GM06990 (cell line): ENCODE results near the gene ZNF398.

Source experiments
- DNase-seq: peaks from one replicate; pipeline ENCODE4 v3.0.0-alpha.2; 2011; ENCODE audit not compliant: insufficient read length; ENCODE audit errors: extremely low read depth
- H3K27me3 ChIP-seq: replicated peaks from 2 replicates; pipeline ENCODE4 v1.6.0; 2011; ENCODE audit warnings: low read length; ENCODE audit not compliant: control insufficient read depth, insufficient read depth
- H3K36me3 ChIP-seq: 2 replicates; pipeline ENCODE4 v1.5.1; 2011; ENCODE audit warnings: low read length; ENCODE audit not compliant: control insufficient read depth, insufficient read depth
- H3K4me3 ChIP-seq: replicated peaks from 2 replicates; pipeline ENCODE4 v1.5.1; 2011; ENCODE audit warnings: low read depth, mild to moderate bottlenecking, control low read depth, low read length
- CTCF ChIP-seq: IDR thresholded peaks from 2 replicates; pipeline ENCODE4 v1.5.1; 2011; ENCODE audit warnings: low read length, control low read depth, mild to moderate bottlenecking, inconsistent platforms; ENCODE audit not compliant: insufficient read depth, poor library complexity, severe bottlenecking

The ZNF398 gene

GRCh38 chr7:149199234-149199995 is 52.2 kb downstream of the ZNF398 start:
- Histone ChIP-seq H3K27me3 (no peaks in the 10 kb centered on the region), H3K4me3 (no peak overlapping the region), H3K36me3 (peaks cover 25% of the 10 kb centered on the region)
- TF ChIP-seq CTCF: no peak
- DNase-seq: no peak

- Histone ChIP-seq H3K27me3 (no peaks in the 10 kb centered on the region), H3K36me3 (peaks cover 40% of the 10 kb centered on the region), H3K4me3 (no peak overlapping the region)
- no peak for TF ChIP-seq CTCF
- no peak for DNase-seq
These were observed 55.6 kb downstream of the ZNF398 start for GRCh38 chr7:149202831-149203231.

GRCh38 chr7:149205690-149206381 is 58.6 kb downstream of the ZNF398 start:
- DNase-seq: no peak
- no peaks in the 10 kb centered on the region for H3K27me3 ChIP-seq
- H3K4me3 ChIP-seq: no peak overlapping the region
- H3K36me3 ChIP-seq: peaks cover 39% of the 10 kb centered on the region
- TF ChIP-seq CTCF: no peak

GRCh38 chr7:149207324-149208035 is 60.2 kb downstream of the ZNF398 start:
- peaks cover 39% of the 10 kb centered on the region for H3K36me3 ChIP-seq
- no peak for TF ChIP-seq CTCF
- H3K27me3 ChIP-seq: no peaks in the 10 kb centered on the region
- no peak overlapping the region for H3K4me3 ChIP-seq
- DNase-seq: no peak

- Histone ChIP-seq H3K4me3 (no peak overlapping the region), H3K36me3 (peaks cover 38% of the 10 kb centered on the region), H3K27me3 (no peaks in the 10 kb centered on the region)
- TF ChIP-seq CTCF: peak; percentile 78
- DNase-seq: no peak
These were observed 62.4 kb downstream of the ZNF398 start for GRCh38 chr7:149209518-149210269.
